IPS DF 4.7 (cell line): ENCODE results near the gene NAA16.
"Not testable (repeated sequence)": the region's sequence is repeated elsewhere in the genome, so short reads cannot be mapped to it uniquely, and the experiment has no call there.

Source experiments
- DNase-seq: peaks from one replicate; pipeline ENCODE4 v3.0.0-alpha.2; 2013; ENCODE audit warnings: low spot score; ENCODE audit errors: extremely low read depth

The NAA16 gene

GRCh38 chr13:41354416-41354815 is 43.3 kb downstream of the NAA16 start:
- no peak for DNase-seq

DNA sequence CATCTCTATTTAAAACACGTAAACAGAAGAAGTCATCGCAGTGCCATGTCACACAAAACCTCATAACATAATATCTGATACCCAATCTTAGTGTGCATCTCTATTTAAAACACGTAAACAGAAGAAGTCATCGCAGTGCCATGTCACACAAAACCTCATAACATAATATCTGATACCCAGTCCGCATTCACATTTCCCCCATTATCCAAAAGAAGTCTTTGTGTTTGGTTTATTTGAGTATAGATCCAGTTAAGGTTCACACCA is 45.2 kb downstream of the NAA16 start:
- not testable (repeated sequence) for DNase-seq

DNA sequence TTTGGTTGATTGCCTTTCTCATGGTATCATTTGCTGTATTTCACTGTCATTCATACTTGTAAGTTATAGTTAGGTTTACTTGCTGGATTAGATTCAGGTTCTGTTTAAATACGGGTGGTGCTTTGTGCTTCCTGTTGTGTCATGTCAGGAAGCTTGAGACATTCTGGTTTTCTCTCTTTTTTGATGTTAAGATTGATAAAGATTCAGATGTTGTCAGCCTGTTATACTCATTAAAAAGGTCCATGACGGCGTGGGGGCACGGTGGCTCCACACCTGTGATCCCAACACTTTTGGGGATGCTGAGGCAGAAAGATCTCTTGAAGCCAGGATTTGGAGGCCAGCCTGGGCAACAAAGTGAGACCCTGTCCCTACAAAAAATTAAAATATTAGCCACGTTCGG is 45.7 kb downstream of the NAA16 start:
- DNase-seq = no peak

GRCh38 chr13:41361491-41361890 is 50.4 kb downstream of the NAA16 start:
- DNase-seq = no peak

DNA sequence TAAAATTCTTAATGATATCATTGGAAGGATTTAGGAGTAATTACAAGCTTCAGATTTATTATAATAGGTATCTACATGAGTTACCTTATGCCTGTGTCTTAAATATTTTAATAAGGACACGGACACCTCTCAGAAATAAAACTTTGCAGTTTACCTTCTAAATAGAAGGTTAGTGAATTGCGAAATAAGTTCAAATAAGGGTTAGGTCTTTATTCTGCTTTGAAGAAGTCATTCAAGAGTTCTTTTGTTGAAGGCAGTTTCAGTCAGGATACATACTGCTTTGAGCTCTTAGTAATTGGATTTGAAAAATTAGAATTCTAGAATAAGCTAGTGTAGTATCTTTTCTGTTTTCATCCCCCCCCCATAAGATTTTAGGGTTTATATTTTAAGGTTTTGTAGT is 53.0 kb downstream of the NAA16 start:
- no peak for DNase-seq

DNA sequence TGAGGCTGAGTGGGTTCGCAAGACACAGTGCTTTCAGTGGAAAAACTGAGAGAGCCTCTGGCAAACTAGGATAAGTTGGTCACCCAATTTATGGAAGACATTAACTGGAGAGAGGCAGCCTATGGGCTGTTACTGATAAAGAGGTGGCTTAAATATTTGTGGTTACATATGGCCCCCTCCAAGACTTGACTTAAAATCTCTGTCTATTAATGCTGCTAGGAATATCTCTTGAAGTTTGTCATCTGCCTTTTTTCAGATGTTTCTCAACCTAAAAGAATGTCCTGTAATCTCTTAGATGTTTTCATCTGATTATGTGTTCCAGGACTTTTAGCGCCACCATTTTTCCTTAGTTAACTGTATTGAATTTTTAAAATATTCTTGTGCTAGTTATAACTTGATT is 54.6 kb downstream of the NAA16 start:
- no peak for DNase-seq

GRCh38 chr13:41370736-41371135 is 59.7 kb downstream of the NAA16 start:
- DNase-seq = no peak

DNA sequence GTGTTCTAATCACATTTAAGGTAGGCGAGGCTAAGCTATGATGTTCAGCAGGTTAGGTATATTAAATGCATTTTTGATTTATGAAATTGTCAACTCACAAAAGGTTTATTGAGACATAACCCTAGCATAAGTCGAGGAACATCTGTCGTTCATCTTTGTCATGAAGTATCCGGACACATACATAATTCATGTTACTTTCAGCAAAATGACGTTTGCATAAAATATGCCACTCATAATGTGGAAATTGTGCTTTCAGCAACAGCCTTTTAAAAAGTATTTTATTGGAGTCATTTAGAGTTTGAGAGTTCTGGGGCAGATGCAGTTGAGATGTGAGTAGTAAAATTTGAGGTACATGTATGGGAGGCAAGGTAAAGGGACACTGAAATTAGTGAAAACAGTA is 66.4 kb downstream of the NAA16 start:
- no peak for DNase-seq

- no peak for DNase-seq
Observed at GRCh38 chr13:41382431-41382830, 71.4 kb downstream of the NAA16 start.

DNA sequence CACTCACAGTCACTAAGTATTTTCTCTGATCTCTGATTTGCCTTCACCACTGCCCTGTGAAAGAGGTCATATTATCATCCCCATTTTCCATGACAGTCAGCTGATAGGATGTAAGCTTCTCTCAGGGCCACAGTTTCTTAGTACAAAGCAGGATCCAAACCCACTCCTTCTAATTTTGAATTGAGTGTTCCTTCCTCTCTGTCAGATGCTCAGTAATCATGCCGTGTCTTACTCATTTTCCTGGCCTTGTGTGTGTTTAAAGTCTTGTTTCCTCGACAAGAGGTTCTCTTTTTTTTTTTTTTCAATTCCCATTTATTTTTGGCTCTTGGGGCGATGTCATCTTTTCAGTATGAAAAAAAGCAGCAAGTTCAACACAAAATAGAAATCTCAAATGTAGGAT is 72.3 kb downstream of the NAA16 start:
- DNase-seq = no peak

DNA sequence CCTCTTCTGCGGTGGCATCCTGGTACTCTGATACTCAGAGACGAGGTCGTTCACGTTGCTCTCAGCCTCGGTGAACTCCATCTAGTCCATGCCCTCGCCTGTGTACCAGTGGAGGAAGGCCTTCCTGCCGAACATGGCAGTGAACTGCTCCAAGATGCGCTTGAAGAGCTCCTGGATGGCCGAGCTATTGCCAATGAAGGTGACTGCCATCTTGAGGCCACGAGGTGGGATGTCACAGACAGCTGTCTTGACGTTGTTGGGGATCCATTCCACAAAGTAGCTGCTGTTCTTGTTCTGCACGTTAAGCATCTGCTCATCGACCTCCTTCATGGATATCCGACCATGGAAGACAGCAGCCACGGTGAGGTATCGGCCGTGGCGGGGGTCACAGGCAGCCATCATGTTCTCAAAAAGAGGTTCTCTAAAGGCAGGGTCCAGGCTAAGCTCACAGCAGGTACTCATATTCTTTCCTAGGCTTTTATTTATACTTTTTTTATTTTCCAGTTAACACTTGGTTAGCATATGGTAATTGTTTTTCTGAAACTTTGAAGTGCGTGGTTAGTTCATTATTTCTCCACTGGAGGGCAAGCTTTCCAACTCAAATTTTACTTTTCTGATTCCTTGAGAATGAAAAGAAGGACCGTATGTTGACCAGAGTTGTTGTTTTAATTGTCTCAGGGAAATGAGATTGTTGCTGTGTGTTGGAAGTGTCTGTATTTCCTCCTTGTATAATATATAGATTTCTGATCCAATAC is 73.9 kb downstream of the NAA16 start:
- no peak for DNase-seq

GRCh38 chr13:41386211-41386610 is 75.1 kb downstream of the NAA16 start:
- DNase-seq = no peak

DNA sequence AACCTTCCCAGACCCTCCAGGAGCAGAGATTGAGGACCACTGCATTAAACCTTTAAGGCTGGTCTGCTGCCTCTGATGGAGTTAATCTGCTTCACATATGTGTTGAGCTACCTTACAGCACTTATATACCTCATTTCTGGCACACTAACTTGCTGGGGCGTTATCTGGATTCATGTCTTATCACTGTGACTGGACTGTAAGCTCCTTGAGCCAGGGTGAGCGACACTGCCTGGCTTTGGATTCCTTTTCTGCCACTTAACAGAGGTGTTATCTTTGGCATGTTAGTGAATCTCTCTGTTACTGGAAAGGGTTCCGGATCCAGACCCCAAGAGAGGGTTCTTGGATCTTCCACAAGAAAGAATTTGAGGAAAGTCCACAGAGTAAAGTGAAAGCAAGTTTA is 76.5 kb downstream of the NAA16 start:
- DNase-seq = no peak

DNA sequence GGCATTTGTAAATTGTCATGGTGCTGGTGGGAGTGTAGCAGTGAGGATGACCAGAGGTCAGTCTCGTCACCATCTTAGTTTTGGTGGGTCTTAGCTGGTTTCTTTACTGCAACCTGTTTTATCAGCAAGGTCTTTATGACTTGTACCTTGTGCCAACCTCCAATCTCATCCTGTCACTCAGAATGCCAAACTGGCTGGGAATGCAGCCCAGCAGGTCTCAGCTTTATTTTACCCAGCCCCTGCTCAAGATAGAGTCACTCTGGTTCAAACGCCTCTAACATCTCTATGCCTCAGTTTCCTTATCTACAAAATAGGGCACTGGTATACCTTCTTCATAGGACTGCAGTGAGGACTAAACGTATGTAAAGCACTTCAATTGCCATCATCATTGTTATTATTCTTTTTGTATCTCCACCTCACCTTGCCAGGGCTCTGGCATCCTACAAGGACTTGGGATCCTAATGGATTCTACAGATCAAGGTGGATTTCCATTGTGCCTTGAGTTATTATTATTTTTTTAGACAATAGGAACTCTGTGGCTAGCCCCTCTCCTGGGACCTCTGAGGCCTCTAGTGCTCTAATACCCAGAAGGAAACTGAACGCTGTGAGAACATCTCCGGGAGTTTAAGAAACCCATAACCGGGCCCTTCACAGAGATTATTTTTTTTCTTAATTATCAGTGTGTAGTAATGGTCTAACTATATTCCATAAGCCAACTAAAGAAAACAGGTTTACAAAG is 77.2 kb downstream of the NAA16 start:
- no peak for DNase-seq

DNA sequence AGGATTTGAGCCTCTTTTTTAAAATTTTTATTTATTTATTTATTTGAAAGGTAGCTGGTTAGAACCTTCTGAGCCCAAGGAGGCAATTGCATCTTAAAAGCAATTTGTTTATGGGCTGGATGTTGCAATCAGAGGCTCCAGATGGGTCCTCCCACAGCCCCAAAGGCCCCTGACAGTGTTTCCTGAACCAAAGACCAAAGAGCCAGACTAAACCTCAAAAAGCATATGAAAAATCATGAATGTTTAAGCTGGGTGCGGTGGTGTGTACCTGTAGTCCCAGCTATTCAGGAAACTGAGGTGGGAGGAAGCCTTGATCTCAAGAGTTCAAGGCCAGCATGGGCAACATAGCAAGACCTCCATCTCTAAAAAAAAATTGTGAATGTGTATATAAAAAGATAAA is 78.5 kb downstream of the NAA16 start:
- DNase-seq = no peak

- no peak for DNase-seq
Observed at GRCh38 chr13:41394166-41394565, 83.1 kb downstream of the NAA16 start.

GRCh38 chr13:41398494-41399170 is 87.6 kb downstream of the NAA16 start:
- DNase-seq = no peak

DNA sequence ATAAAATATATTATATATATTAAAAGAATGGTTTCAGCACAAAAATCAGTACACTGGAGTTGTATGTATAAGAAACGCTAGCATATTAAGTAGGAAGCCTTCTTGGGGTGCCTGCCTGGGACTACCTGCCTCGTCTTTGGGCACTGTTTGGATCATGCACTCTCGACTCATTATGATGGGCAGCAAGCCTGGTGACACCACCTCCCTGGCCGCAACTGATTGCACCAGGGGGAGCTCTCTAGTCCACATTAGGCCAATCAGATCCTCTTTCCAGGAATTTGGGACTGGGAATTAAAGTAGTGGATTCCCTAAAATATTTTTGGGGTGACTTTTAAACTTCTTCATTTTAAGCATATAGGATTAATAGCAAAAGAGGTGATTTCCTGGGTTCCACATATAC is 90.3 kb downstream of the NAA16 start:
- no peak for DNase-seq

- no peak for DNase-seq
Observed at GRCh38 chr13:41402691-41403511, 91.8 kb downstream of the NAA16 start.

GRCh38 chr13:41403983-41404382 is 92.9 kb downstream of the NAA16 start:
- DNase-seq = no peak

- no peak for DNase-seq
Observed at GRCh38 chr13:41405367-41405766, 94.3 kb downstream of the NAA16 start.

- DNase-seq = no peak
Observed at GRCh38 chr13:41407380-41407779, 96.3 kb downstream of the NAA16 start.
